Measurements from ENCODE around the gene RMDN3. TPM values are rescaled to one million over a fixed set of nuclear protein-coding genes. Genes with fewer than 3 reads are reported as not detected.

Gene RMDN3
- polyA plus RNA-seq, 2 of the 4 experiments (the other 2 are of a cell fraction), result 15.4 to 16.9 TPM

GRCh38 chr15:40769274-40770146 lies 14.5 kb upstream of the RMDN3 start, which contains the start of gene C15orf62:
Gene C15orf62 (plus strand): TSS chr15:40769980. CDS start chr15:40770496, 516 bp downstream.
- FAIRE-seq (no peak), DNase-seq (ENCODE audit: low read depth in 1 of 2, low spot score in 1 of 2) (no peak), ATAC-seq (no peak)
- H3K4me1 ChIP-seq, result peaks cover 11% of the 10 kb centered on the region; the same call in 2 of the 3 replicates
- H3K4me3 ChIP-seq, result no peak within 1 kb of the TSS
- ChIA-PET CTCF (interaction anchor here (1.2 to 2.9 kb wide), 3 partner anchors 13 to 23 kb away, joined by 3 to 19 read pairs (median 4); no protein-coding TSS in a partner anchor), POLR2A (no interaction called here)
- H3K27ac ChIP-seq, result no peak within 1 kb of the TSS
- H3K9me3 ChIP-seq, result no peaks in the 10 kb centered on the region
- TF ChIP-seq REST (IDR thresholded peaks at IDR 0.05) (no peak), BHLHE40 (IDR thresholded peaks at IDR 0.05; ENCODE audit: low read depth, low read length) (no peak), MAX (IDR thresholded peaks at IDR 0.05) (no peak), JUN (IDR thresholded peaks at IDR 0.05) (no peak), POLR2A (IDR thresholded peaks at IDR 0.05; ENCODE audit: low read length) (no peak), RCOR1 (IDR thresholded peaks at IDR 0.05; ENCODE audit: low read depth, low read length) (no peak), FOSL2 (IDR thresholded peaks at IDR 0.05) (no peak), FOSL2 (CRISPR knock-in tag; IDR thresholded peaks at IDR 0.05) (no peak), KDM5A (IDR thresholded peaks at IDR 0.05) (no peak), MAFK (IDR thresholded peaks at IDR 0.05; ENCODE audit: partially characterized antibody) (no peak), NPAS2 (CRISPR knock-in tag; IDR thresholded peaks at IDR 0.05; ENCODE audit: borderline replicate concordance) (no peak), RNF2 (IDR thresholded peaks at IDR 0.05; ENCODE audit: borderline replicate concordance, low read depth) (no peak), CBX8 (IDR thresholded peaks at IDR 0.05) (no peak), HOXB5 (CRISPR knock-in tag; IDR thresholded peaks at IDR 0.05) (no peak), CBX2 (IDR thresholded peaks at IDR 0.05; ENCODE audit: borderline replicate concordance, low read depth) (no peak), EHMT2 (IDR thresholded peaks at IDR 0.05; ENCODE audit: low read depth) (no peak), NR3C1 (IDR thresholded peaks at IDR 0.05) (no peak), ZC3H11A (IDR thresholded peaks at IDR 0.05) (no peak), CEBPB (IDR thresholded peaks at IDR 0.05) (no peak)
- 91% methylated on average over 28 of the region's 28 CpGs for WGBS (ENCODE audit: missing lambda C conversion rate)
- no peak within 1 kb of the TSS for H3K4me2 ChIP-seq

GRCh38 chr15:40768521-40769273 lies 13.6 kb upstream of the RMDN3 start:
- ATAC-seq, result no peak

More at GRCh38 chr15:40768521-40769273, 13.6 kb upstream of the RMDN3 start:
- DNase-seq (ENCODE audit: low read depth in 1 of 2, low spot score in 1 of 2) (no peak), FAIRE-seq (no peak)
- Histone ChIP-seq H3K4me2 (no peak overlapping the region), H3K4me3 (no peak overlapping the region), H3K27ac (no peak overlapping the region), H3K9me3 (no peaks in the 10 kb centered on the region), H3K4me1 (peaks cover 14% of the 10 kb centered on the region; the same call in 2 of the 3 replicates)
- TF ChIP-seq MAX (IDR thresholded peaks at IDR 0.05) (no peak), HES2 (IDR thresholded peaks at IDR 0.05) (no peak), E2F6 (IDR thresholded peaks at IDR 0.05; ENCODE audit: borderline replicate concordance, low read depth) (no peak), POLR2A (IDR thresholded peaks at IDR 0.05; ENCODE audit: low read length) (no peak), HEYL (CRISPR knock-in tag; IDR thresholded peaks at IDR 0.05) (no peak), TFCP2L1 (CRISPR knock-in tag; IDR thresholded peaks at IDR 0.05) (no peak), RCOR1 (IDR thresholded peaks at IDR 0.05; ENCODE audit: low read depth, low read length) (no peak), MYC (IDR thresholded peaks at IDR 0.05; ENCODE audit: borderline replicate concordance, low read length) (no peak), HOXB13 (CRISPR knock-in tag; IDR thresholded peaks at IDR 0.05; ENCODE audit: low read depth) (no peak)
- CTCF ChIA-PET, result interaction anchor here (0.6 to 6.1 kb wide), 6 partner anchors 9 to 91 kb away, joined by 3 to 40 read pairs (median 6); no protein-coding TSS in a partner anchor
- WGBS (ENCODE audit: missing lambda C conversion rate), result 87% methylated on average over 17 of the region's 21 CpGs
- POLR2A ChIA-PET, result no interaction called here
